H9 (cell line): ENCODE data around the gene GLI2. TPM values are rescaled to one million over a fixed set of nuclear protein-coding genes. Genes with fewer than 3 reads are reported as not detected.

ENCODE experiments used
- DNase-seq: peaks from one replicate; pipeline ENCODE4 v3.0.0-alpha.2; 2017
- H2AFZ ChIP-seq: one replicate; pipeline ENCODE4 v1.6.1; 2013; ENCODE audit warnings: mild to moderate bottlenecking, low read length, control low read depth, moderate library complexity
- H2AK5ac ChIP-seq: 2 replicates; pipeline ENCODE4 v1.6.1; 2013; ENCODE audit warnings: low read length, control low read depth, mixed read lengths; ENCODE audit not compliant: insufficient read length
- H2BK120ac ChIP-seq: one replicate; pipeline ENCODE4 v1.6.1; 2013; ENCODE audit warnings: low read depth, mild to moderate bottlenecking, low read length, control low read depth, inconsistent platforms; ENCODE audit not compliant: poor library complexity, severe bottlenecking
- H2BK12ac ChIP-seq: 2 replicates; pipeline ENCODE4 v1.6.1; 2013; ENCODE audit warnings: low read length, control low read depth, mixed read lengths, low read depth; ENCODE audit not compliant: insufficient read length
- H2BK15ac ChIP-seq: 2 replicates; pipeline ENCODE4 v1.6.1; 2013; ENCODE audit warnings: low read depth, low read length, control low read depth
- H2BK20ac ChIP-seq: one replicate; pipeline ENCODE4 v1.6.1; 2013; ENCODE audit warnings: low read depth, mild to moderate bottlenecking, low read length, control low read depth, inconsistent platforms; ENCODE audit not compliant: poor library complexity, severe bottlenecking
- H2BK5ac ChIP-seq: 2 replicates; pipeline ENCODE4 v1.6.1; 2013; ENCODE audit warnings: low read length, control low read depth, mixed read lengths; ENCODE audit not compliant: insufficient read length
- H3K14ac ChIP-seq: 2 replicates; pipeline ENCODE4 v1.6.1; 2013; ENCODE audit warnings: low read length, control low read depth; ENCODE audit not compliant: insufficient read depth
- H3K18ac ChIP-seq: 2 replicates; pipeline ENCODE4 v1.6.1; 2013; ENCODE audit warnings: low read depth, mild to moderate bottlenecking, mixed read lengths, low read length, control low read depth; ENCODE audit not compliant: insufficient read length
- H3K23ac ChIP-seq: 2 replicates; pipeline ENCODE4 v1.6.1; 2013; ENCODE audit warnings: low read length, control low read depth, mixed read lengths, low read depth; ENCODE audit not compliant: insufficient read length
- H3K23me2 ChIP-seq: 2 replicates; pipeline ENCODE4 v1.6.1; 2013; ENCODE audit warnings: low read depth, mild to moderate bottlenecking, mixed read lengths, low read length, control low read depth; ENCODE audit not compliant: insufficient read length, poor library complexity, severe bottlenecking
- H3K27ac ChIP-seq: 2 replicates; pipeline ENCODE4 v1.5.1; 2013; ENCODE audit warnings: low read length, control low read depth, mixed read lengths, low read depth; ENCODE audit not compliant: insufficient read length
- H3K27me3 ChIP-seq: 2 replicates; pipeline ENCODE4 v1.6.1; 2013; ENCODE audit warnings: low read length, control low read depth, inconsistent platforms; ENCODE audit not compliant: insufficient read depth
- H3K4ac ChIP-seq: 2 replicates; pipeline ENCODE4 v1.6.1; 2013; ENCODE audit warnings: low read depth, mild to moderate bottlenecking, control low read depth, inconsistent platforms, low read length, moderate library complexity
- H3K4me1 ChIP-seq: 2 replicates; pipeline ENCODE4 v1.6.1; 2013; ENCODE audit warnings: low read length, control low read depth, inconsistent platforms; ENCODE audit not compliant: insufficient read depth
- H3K4me2 ChIP-seq: 2 replicates; pipeline ENCODE4 v1.6.1; 2013; ENCODE audit warnings: low read length, control low read depth, mixed read lengths; ENCODE audit not compliant: insufficient read length, insufficient read depth
- H3K56ac ChIP-seq: 2 replicates; pipeline ENCODE4 v1.6.1; 2013; ENCODE audit warnings: low read depth, mild to moderate bottlenecking, mixed read lengths, low read length, control low read depth; ENCODE audit not compliant: insufficient read length
- H3K79me1 ChIP-seq: 2 replicates; pipeline ENCODE4 v1.6.1; 2013; ENCODE audit warnings: low read depth, mild to moderate bottlenecking, moderate library complexity, low read length, control low read depth, inconsistent platforms; ENCODE audit not compliant: insufficient read depth, poor library complexity, severe bottlenecking
- H3K79me2 ChIP-seq: 2 replicates; pipeline ENCODE4 v1.6.1; 2013; ENCODE audit warnings: low read length, control low read depth, inconsistent platforms; ENCODE audit not compliant: insufficient read depth
- H3K9ac ChIP-seq: 2 replicates; pipeline ENCODE4 v1.6.1; 2013; ENCODE audit warnings: low read length, control low read depth, mixed read lengths; ENCODE audit not compliant: insufficient read length; ENCODE audit errors: extremely low read depth
- H3K9me3 ChIP-seq: one replicate; pipeline ENCODE4 v1.6.1; 2013; ENCODE audit warnings: low read depth, low read length, inconsistent platforms; ENCODE audit not compliant: control insufficient read depth
- H3T11ph ChIP-seq: one replicate; pipeline ENCODE4 v1.6.1; 2013; ENCODE audit warnings: mild to moderate bottlenecking, low read length, control low read depth, inconsistent platforms
- H4K20me1 ChIP-seq: one replicate; pipeline ENCODE4 v1.6.1; 2013; ENCODE audit not compliant: control insufficient read depth, insufficient read length, insufficient read depth
- H4K5ac ChIP-seq: 2 replicates; pipeline ENCODE4 v1.6.1; 2013; ENCODE audit warnings: low read depth, mild to moderate bottlenecking, mixed read lengths, low read length, control low read depth; ENCODE audit not compliant: insufficient read length
- H4K8ac ChIP-seq: replicated peaks from 2 replicates; pipeline ENCODE4 v1.6.1; 2013; ENCODE audit warnings: low read length, control low read depth, mixed read lengths, low read depth; ENCODE audit not compliant: insufficient read length
- H4K91ac ChIP-seq: 2 replicates; pipeline ENCODE4 v1.6.1; 2013; ENCODE audit warnings: low read depth, mild to moderate bottlenecking, moderate library complexity, mixed read lengths, low read length, control low read depth; ENCODE audit not compliant: insufficient read length
- H3K27ac Mint-ChIP-seq, 3 experiments: 2 replicates in 2 of 3; 3 replicates in 1 of 3; pipeline ENCODE4 v1.8.0; 2020 to 2021; ENCODE audit warnings: mixed read lengths in 3 of 3, mild to moderate bottlenecking in 1 of 3, moderate library complexity in 1 of 3
- H3K27me3 Mint-ChIP-seq: 2 replicates; pipeline ENCODE4 v1.8.0; 2021; ENCODE audit warnings: low read depth, mild to moderate bottlenecking, moderate library complexity, mixed read lengths
- H3K36me3 Mint-ChIP-seq, 3 experiments: 2 replicates in 2 of 3; 3 replicates in 1 of 3; pipeline ENCODE4 v1.8.0; 2020 to 2021; ENCODE audit warnings: low read depth in 3 of 3, mixed read lengths in 3 of 3; ENCODE audit not compliant: insufficient read depth in 1 of 3
- H3K4me1 Mint-ChIP-seq, 2 experiments: 2 replicates each; pipeline ENCODE4 v1.8.0; 2020; ENCODE audit warnings: mixed read lengths in 2 of 2
- H3K4me3 Mint-ChIP-seq, 2 experiments: 2 replicates in 1 of 2; 3 replicates in 1 of 2; pipeline ENCODE4 v1.8.0; 2020 to 2021; ENCODE audit warnings: mild to moderate bottlenecking in 2 of 2, mixed read lengths in 2 of 2, moderate library complexity in 1 of 2
- H3K9me3 Mint-ChIP-seq, 2 experiments: 2 replicates in 1 of 2; 3 replicates in 1 of 2; pipeline ENCODE4 v1.8.0; 2020; ENCODE audit warnings: mild to moderate bottlenecking in 2 of 2, mixed read lengths in 2 of 2, moderate library complexity in 1 of 2
- CTCF ChIP-seq: fragments of 200-600 bp; sonication (generic); conservative IDR thresholded peaks from 3 replicates; pipeline ENCODE4 v1.8.0; 2021; ENCODE audit warnings: antibody characterized with exemption, mild to moderate bottlenecking
- WGBS: extraction: QIAGEN DNeasy Blood & Tissue Kit; methylation state at CpG from one replicate; pipeline ENCODE4 v1.1.7; 2013; ENCODE audit warnings: missing lambda C conversion rate, low lambda C conversion rate, mixed read lengths; ENCODE audit not compliant: insufficient read length; ENCODE audit errors: extremely low coverage; 5-methylcytosine and 5-hydroxymethylcytosine counted together
- total RNA-seq: library from RNA; stranded (reverse); gene quantifications from 2 replicates; pipeline ENCODE4 v1.2.1, GENCODE V29; 2021

The GLI2 gene
- total RNA-seq, 1 experiment from 2014 or later = 56.7 TPM

GRCh38 chr2:120768112-120769048 is 32.7 kb downstream of the GLI2 start:
- Histone ChIP-seq H3K14ac (no peak overlapping the region; the same call in 1 of the 2 replicates), H3K79me1 (no peaks in the 10 kb centered on the region), H2BK20ac (no peak overlapping the region), H4K8ac (no peak overlapping the region), H3K27ac (no peak overlapping the region), H3K4me2 (no peak overlapping the region), H4K5ac (no peak overlapping the region), H2AFZ (no peak overlapping the region), H3K9me3 (no peaks in the 10 kb centered on the region), H2BK12ac (no peak overlapping the region), H4K20me1 (no peaks in the 10 kb centered on the region), H2AK5ac (no peak overlapping the region), H2BK120ac (no peak overlapping the region), H3K4me1 (peaks cover 17% of the 10 kb centered on the region), H3K4ac (no peak overlapping the region), H3T11ph (no peak overlapping the region), H2BK5ac (no peak overlapping the region), H3K27me3 (no peaks in the 10 kb centered on the region), H4K91ac (no peak overlapping the region), H3K23ac (no peak overlapping the region), H2BK15ac (no peak overlapping the region), H3K56ac (no peak overlapping the region), H3K9ac (no peak overlapping the region), H3K18ac (no peak overlapping the region), H3K79me2 (peaks cover 22% of the 10 kb centered on the region; the same call in 1 of the 2 replicates), H3K23me2 (no peaks in the 10 kb centered on the region)
- no CpG with 5 or more reads among the region's 17 CpGs for WGBS
- peaks cover 73 to 84% of the 10 kb centered on the region in 2 experiments for H3K4me1 Mint-ChIP-seq
- H3K9me3 Mint-ChIP-seq = no peaks in the 10 kb centered on the region
- peaks cover 0 to 4% (median 2%) of the 10 kb centered on the region in 3 experiments; a peak in 2 of 7 replicates for H3K36me3 Mint-ChIP-seq
- H3K4me3 Mint-ChIP-seq = no peak overlapping the region
- DNase-seq = no peak
- H3K27me3 Mint-ChIP-seq = no peaks in the 10 kb centered on the region
- no peak for TF ChIP-seq CTCF
- peak overlapping the region in 1 of 3 experiments; percentile 79; a peak in 2 of 7 replicates for H3K27ac Mint-ChIP-seq
